GM12875 (cell line): ENCODE results near the gene SLC10A7.
"Not testable (repeated sequence)": the region's sequence is repeated elsewhere in the genome, so short reads cannot be mapped to it uniquely, and the experiment has no call there.

ENCODE experiments used
- H3K4me3 ChIP-seq: one replicate; pipeline ENCODE4 v1.5.1; 2011; ENCODE audit warnings: low read depth, low read length, control low read depth
- TF ChIP-seq, protein P1 (sequence below): IDR thresholded peaks from 2 replicates; pipeline ENCODE4 v1.5.1; 2011; ENCODE audit warnings: low read depth, mild to moderate bottlenecking, control low read depth, inconsistent platforms, low read length, moderate library complexity, borderline replicate concordance; ENCODE audit not compliant: insufficient read depth

SLC10A7 gene

DNA sequence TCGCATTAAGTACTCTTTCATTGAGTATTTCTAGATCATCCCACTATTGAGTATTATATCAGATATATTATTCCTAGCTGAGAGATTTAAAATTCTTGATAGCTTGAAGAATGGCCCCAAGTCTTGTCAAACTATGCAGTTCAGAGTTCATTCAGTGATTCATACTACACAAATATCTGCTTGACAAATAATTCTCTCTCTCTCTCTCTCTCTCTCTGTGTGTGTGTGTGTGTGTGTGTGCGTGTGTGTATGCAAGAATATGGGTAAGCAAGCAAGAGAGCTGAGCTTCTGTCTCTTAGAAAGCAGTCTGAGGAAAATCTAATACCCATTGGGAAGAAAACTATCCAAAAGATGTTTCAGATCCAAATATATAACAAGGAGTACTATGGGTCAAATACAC, 142.0 kb downstream of the SLC10A7 start:
- TF ChIP-seq, protein P1, sequence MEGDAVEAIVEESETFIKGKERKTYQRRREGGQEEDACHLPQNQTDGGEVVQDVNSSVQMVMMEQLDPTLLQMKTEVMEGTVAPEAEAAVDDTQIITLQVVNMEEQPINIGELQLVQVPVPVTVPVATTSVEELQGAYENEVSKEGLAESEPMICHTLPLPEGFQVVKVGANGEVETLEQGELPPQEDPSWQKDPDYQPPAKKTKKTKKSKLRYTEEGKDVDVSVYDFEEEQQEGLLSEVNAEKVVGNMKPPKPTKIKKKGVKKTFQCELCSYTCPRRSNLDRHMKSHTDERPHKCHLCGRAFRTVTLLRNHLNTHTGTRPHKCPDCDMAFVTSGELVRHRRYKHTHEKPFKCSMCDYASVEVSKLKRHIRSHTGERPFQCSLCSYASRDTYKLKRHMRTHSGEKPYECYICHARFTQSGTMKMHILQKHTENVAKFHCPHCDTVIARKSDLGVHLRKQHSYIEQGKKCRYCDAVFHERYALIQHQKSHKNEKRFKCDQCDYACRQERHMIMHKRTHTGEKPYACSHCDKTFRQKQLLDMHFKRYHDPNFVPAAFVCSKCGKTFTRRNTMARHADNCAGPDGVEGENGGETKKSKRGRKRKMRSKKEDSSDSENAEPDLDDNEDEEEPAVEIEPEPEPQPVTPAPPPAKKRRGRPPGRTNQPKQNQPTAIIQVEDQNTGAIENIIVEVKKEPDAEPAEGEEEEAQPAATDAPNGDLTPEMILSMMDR = no peak
- no peak overlapping the region for H3K4me3 ChIP-seq

DNA sequence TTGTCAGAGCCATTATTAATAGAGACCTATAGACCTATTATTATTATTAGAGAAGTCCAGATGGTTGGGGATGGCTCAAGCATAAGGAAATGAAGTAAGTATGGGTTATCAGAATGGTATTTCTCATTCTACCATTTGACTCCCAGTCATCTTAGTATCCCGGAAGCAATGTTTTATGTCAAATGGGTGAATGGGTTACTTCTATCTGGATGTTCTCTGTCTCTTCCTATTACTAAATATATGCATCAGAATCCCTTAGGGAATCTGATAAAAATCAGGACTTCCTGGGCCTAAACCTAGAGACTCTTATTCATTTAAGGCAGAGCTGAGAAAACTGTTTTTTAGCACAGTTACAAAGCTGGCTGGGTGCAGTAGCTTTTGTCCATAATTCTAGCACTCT, 149.9 kb downstream of the SLC10A7 start:
- H3K4me3 ChIP-seq = no peak overlapping the region
- TF ChIP-seq, protein P1 = no peak

DNA sequence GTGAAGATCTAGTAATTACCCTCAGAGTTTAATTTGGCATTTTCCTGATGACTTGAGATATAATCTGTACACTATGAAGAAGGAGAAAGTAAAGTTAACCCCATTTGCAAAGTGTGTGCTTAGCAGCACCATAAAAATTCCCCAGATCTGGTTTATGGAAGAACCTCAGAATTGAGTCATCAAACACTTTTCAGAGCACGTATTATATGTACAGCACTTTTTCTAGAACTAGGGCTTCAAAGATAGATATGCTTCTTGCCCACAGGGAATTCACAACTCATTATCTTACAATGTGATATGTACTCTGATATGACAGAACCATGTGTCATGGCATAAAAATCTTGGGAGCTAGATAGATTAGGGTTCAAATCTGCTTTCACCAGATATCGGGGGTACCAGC, 150.9 kb downstream of the SLC10A7 start:
- TF ChIP-seq, protein P1 = no peak

DNA sequence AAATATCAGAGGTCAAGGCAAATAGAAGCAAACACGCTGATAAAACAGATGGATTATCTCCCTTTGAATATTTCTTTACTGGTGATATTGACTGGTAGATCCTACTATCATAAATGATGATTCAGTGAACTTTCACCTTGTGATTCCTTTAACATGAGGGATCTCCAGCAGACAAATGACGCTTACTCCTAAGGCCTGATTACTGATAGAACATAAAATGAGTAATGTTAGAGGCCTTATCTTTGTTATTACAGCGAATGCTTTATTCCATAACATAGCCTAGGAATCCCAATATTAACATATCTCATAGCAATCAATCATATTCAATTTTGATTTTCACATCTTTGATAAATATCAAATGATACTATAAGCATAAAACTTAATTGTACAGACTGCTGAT, 152.3 kb downstream of the SLC10A7 start:
- TF ChIP-seq, protein P1 = no peak
- H3K4me3 ChIP-seq = no peak overlapping the region

More for the DNA sequence above, 150.9 kb downstream of the SLC10A7 start:
- H3K4me3 ChIP-seq = no peak overlapping the region

DNA sequence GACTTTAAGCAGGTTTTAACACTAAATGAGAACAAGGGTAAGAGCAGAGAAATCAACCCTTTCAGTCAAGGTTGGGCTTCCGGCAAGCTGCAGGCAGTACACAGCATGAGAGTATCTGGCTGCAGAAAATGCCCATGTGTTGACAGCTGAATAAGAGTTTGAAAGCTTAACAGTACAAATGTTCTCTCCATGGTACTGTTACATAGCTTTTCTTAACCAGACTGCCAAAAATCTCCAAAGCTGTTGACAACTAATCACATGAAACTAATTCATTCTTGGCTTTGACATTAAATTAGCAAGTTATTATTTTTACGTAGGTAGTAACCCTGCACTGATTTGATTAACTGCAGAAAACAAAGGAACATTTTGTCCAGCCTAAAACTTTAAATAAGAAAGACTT, 153.5 kb downstream of the SLC10A7 start:
- TF ChIP-seq, protein P1 = no peak
- H3K4me3 ChIP-seq = no peak overlapping the region

DNA sequence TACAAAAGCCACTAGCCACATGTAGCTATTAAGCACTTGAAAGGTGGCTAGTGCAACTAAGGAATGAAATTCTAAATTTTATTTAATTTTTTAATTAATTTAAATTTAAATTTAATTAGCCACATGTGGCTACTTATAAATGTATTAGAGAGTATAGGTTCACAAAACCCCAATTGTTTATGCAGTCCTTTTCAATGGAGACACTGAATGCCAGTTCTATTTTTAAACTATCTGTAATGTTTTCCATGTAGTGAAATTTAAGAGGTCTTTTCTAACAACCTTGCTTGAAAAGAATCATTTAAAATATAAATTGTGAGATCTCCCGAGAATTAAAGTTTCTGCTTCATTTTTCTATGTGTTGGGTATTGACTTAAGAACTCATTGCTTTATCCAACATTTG, 154.4 kb downstream of the SLC10A7 start:
- no peak overlapping the region for H3K4me3 ChIP-seq
- TF ChIP-seq, protein P1 = no peak

DNA sequence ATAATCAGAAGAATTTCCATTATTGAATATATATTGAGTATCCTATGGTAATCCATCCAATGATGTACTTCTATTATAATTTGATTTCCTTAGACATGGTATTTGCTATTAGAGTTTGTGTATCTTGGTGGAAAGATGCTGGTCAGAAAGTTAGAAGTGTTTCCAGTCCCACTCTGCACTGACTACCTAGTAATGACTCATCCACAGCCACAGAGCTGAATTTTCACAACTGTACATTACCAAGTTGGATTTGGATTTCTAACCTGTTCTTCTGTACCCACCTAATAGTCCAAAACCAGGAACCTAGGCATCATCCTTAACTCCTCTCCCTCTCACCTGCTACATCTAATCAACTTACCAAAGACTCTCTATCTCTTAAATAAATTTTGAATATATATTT, 162.0 kb downstream of the SLC10A7 start:
- no peak overlapping the region for H3K4me3 ChIP-seq
- TF ChIP-seq, protein P1 = no peak

DNA sequence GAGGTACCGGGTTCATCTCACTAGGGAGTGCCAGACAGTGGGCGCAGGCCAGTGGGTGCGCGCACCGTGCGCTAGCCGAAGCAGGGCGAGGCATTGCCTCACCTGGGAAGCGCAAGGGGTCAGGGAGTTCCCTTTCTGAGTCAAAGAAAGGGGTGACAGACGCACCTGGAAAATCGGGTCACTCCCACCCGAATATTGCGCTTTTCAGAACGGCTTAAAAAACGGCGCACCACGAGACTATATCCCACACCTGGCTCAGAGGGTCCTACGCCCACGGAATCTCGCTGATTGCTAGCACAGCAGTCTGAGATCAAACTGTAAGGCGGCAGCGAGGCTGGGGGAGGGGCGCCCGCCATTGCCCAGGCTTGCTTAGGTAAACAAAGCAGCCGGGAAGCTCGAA, 171.6 kb downstream of the SLC10A7 start:
- not testable (repeated sequence) for H3K4me3 ChIP-seq
